Astrocyte (in vitro differentiated cells and primary cell): Measurements from ENCODE around the gene TAPBPL.

Experiments
- EZH2 ChIP-seq: IDR thresholded peaks from 2 replicates; pipeline ENCODE4 v1.6.1; 2012; ENCODE audit warnings: mild to moderate bottlenecking, low read length, inconsistent platforms; ENCODE audit not compliant: insufficient read depth
- TF ChIP-seq, protein P1 (sequence below): IDR thresholded peaks from 2 replicates; pipeline ENCODE4 v1.5.1; 2011; ENCODE audit warnings: low read depth, mild to moderate bottlenecking, inconsistent platforms, low read length, moderate library complexity; ENCODE audit not compliant: insufficient read depth

DNA sequence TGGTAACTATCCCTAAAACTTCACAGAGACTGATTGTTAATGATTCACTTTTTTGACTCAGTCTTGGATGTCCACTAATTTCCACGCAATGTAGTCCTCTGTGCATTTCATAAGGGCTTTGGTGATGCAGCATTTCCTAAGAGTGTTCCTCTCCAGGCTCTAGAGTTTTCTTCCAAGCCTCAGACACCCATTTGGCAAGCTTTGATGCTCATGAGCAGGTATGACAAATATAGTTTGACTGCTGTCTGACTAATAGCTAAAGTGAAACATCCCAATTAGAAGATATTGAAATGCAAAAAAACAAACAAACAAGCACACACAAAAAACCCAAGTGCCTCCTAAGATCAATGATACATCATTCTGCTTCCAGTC is 20.1 kb downstream of the TAPBPL start:
- TF ChIP-seq, protein P1, sequence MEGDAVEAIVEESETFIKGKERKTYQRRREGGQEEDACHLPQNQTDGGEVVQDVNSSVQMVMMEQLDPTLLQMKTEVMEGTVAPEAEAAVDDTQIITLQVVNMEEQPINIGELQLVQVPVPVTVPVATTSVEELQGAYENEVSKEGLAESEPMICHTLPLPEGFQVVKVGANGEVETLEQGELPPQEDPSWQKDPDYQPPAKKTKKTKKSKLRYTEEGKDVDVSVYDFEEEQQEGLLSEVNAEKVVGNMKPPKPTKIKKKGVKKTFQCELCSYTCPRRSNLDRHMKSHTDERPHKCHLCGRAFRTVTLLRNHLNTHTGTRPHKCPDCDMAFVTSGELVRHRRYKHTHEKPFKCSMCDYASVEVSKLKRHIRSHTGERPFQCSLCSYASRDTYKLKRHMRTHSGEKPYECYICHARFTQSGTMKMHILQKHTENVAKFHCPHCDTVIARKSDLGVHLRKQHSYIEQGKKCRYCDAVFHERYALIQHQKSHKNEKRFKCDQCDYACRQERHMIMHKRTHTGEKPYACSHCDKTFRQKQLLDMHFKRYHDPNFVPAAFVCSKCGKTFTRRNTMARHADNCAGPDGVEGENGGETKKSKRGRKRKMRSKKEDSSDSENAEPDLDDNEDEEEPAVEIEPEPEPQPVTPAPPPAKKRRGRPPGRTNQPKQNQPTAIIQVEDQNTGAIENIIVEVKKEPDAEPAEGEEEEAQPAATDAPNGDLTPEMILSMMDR, result no peak
- TF ChIP-seq EZH2, result no peak
